HG02678 (cell line): ENCODE results near the gene HS1BP3.
A peak's percentile ranks its signal among the peaks of the same experiment; 100 is the strongest.

ENCODE experiments used
- ATAC-seq: cut with Tn5 transposase; IDR thresholded peaks from one replicate; pipeline ENCODE4 v1.9.1; 2021; ENCODE audit warnings: mild to moderate bottlenecking, moderate library complexity; ENCODE audit not compliant: unreplicated experiment

The HS1BP3 gene

DNA sequence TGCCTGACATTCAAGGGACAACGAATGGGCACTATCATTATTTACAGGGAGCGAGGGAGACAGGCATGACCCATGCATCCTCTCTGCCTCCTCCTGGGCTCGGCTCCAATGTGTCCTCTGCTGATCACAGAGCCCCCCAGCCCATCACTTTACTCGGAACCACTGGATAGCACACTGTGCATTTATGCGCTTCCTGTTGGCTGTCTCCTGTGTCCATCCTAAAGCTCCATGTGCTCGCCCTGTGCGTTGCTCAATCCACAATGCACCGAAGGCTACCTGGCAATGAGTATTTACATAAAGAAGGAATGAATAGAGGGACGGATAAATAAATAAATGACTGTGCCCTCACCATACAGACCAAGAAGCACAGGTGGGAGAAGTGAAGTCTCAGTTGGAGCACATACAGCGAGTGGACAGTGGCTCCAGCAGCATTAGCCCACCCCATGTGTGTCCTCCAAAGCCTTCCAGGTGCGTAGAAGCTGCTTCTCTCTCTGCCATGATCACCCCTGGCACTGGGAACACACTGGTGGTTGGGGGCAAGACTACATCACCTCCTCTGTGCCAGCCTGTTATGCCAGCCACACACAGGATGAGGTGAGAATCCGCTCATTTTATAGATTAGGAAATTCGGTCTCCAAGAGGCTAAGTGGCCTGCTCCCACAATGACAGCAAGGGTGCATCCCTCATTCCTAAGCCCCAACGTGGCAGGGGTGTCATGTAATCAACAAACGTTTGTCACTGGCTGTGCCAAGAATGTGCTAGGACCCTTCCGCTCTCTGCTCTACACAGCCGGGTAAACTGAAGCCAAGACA lies 13.7 kb upstream of the HS1BP3 start:
- ATAC-seq = no peak

DNA sequence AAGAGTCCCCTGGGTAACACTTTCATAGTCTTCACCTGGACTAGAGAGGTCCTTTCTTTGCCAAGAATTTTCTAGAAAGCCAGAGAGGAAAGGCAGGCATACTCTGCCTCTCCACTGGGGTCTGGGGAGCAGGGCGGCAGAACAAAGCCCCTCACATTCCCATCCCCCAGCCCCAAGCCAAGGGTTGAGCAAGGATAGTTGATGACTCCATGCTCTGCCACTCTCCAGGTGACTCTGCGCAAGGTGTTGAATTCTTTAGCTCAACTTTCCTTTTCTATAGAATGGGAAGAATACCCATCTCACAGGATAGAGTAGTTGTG lies 13.1 kb upstream of the HS1BP3 start:
- no peak for ATAC-seq

DNA sequence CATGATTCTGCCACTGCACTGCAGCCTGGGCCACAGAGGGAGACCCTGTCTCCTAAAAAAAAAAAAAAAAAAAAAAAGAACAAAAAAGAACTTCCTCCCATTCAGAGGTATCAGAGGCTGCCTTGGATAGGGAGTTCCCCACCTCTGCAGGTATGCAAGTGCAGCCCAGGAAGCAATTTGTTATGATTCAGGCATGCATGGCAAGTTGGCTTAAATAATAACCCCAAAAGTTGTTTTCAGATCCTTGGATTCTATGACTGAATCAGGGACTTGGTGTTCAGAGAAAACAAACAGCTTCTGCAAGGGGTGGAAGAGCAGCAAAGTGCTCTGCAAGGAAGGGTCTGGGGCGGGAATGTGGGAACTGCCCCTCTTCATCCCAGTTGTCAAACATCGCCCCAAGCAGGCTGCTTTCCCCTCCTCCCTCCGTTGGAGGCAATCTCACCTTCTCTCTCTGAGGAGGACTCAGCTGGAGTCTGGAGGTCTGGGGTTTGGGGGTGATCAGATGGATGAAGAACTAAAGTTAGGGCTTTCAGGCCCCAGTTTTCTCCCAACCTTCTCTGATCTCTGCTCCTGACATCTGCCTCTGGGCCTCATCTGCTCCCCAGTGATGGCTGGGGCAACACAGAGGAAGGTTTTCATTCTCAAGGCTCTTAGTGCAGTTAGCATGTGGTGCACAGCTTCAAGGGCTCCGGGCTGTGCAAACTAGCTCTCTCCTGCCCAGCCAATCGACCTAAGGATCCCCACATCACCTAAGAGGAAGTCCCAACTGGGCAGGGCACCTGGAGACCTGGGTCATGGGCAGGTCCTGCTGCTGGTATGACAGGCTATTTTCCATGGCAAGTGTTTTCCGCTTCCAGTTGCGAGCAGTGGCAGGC lies 12.5 kb upstream of the HS1BP3 start:
- ATAC-seq = no peak

DNA sequence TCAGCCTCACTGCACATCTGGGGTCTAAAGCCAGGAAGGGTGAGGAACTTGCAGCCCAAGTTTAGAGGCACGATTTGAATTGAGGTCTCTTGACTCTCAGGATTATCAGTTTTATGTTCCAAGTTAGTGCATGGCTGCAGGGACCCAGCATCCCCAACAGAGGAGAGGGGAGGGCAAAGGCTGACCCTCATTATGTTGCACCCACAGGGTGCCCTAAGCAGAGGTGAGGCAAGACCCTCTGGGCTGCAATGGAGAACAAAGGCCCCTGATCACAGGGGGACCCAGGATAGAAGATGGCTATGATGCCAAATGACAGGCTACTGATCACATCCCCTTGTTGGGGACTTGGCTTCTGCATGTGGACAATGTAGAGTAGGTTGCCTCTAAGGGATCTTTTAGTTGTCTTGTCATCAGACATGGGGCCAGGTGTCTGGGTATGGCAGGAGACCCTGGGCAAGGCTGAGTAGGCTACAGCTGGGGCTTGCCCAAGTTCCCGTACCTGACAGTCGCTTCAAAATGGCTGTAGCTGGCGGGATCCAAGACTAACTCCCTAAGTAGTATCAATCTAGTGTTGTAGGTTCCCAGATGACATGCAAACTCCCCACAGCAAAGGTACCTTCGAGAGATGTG lies 11.5 kb upstream of the HS1BP3 start:
- no peak for ATAC-seq

DNA sequence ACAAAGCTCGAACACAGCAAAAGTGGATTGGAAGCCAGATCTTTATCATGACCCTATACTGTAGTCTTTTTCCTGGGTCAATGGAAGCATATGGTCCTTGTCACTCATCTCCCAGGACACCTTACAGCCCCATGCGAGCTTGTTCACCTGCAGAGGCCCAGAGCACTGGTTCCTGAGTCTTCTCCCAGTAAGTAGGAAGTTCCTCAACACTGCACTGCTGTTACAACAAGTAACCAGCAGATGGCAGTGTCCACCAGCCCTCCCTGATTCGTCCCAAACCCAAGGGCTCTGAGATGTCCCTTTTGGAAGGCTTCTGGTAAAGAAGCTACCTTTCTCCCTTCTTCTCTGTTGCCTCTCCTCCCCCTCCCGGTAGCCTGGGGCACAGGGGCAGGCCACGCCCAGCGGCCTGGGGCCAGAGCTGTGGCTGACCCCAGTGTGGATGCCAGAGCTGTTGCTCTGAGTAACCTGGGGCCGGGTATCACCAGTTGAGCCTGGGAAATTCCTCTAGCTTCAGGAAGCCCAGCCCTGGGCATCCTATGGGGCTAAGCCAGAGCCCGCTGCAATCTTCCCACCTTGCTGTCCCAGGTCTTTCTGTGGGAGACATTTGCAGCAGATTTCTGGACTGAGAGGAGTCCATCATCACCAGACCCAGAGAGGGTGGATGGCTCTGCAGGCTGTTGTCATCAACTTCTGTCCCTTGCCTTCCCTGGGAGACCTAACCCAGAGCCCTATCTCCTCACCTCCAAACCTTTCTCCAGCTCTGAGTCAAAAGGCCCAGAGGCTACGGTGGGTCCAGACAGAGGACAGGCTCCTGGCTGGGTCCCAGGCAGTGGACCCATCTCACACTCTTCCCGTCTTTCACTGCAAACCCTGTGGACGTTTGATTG lies 10.8 kb upstream of the HS1BP3 start:
- peak; percentile 67 for ATAC-seq

DNA sequence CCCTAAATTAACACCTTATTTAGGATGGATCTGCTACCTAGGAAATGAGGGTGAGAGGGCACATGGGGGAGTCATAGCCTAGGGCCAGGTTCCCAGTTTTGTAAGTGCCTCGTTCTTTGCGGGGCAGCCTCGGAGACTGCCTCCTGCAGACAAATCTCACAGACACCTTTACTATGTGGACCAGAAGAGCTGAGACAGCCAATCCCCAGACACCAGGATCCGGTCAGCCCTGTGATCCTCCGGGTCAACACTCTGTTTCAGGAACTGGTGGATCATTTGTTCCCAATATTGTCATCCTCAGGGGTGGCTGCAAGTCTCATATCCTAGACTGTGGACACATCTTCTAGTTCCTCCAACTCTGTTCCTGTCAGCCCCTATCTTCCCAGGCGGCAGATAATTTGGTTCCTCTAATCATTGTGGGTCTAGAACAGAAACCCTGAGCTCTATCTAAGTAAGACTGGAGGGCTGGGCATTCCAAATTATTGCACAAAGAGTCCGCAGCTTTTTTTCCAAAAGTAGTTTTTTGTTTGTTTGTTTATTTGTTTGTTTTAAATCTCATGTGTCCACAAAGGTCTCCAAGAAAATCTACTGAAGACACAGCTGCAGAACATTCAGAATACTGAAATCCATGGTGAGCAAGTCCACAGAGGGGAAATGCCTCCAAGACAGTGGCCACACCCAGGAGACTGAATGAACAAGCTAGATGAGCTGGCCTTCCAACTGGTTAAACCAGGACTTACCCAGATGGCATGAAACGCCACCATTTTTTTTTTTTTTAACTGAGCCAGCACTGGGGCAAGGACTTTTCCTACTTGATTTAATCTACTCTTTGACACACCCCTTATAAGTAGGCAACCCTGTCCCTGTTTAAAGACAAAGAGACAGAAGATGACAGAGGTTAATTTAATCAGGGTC lies 9.9 kb upstream of the HS1BP3 start:
- ATAC-seq = no peak

DNA sequence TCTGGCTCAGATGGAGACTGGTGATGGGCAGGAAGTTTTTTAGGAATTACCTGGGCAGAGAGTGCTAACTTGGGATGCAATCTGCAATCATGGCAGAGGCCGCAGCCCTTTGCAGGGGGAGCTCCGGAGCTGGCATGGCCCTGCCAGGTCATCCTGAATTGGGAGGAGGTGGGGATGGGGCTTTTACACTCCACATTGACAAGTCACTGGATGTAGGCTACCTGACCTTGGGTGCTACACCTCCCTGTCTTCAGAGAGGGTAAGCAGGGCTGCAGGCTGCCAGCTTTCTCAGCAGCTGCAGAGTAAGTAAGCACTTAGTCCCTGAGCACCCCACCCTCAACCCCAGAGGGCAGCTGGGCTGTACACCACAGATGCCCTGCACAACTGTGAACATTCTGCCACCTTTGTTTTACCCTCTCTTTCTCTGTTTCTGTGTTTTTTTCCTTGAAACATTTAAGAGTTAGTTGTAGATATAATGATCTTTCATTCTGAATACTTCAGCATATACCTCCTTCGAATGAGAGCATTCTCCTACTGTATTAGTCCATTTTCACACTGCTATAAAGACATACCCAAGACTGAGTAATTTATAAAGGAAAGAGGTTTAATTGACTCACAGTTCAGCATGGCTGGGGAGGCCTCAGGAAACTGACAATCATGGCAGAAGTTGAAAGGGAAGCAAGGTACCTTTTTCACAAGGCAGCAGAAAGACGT lies 6.8 kb upstream of the HS1BP3 start:
- no peak for ATAC-seq

DNA sequence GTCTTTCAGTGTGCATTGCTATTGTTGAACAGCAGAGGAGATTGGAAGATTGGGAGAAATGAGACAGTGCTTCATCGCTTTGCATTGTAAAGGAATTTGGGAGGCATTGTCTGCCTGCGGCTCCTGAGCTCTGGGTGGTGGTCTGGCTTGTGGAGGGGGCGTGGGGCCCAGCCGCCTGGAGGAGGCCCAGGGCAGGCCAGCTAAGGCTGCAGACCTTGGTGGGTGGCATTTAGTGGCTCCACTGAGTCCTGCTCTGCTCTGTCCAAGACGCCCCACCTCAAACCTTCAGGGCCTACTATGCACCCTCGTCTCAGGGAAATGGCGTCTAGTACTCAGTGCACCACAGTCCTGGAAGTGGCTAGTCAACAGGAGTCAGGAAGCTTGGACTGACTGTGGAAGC lies 5.7 kb upstream of the HS1BP3 start:
- no peak for ATAC-seq

DNA sequence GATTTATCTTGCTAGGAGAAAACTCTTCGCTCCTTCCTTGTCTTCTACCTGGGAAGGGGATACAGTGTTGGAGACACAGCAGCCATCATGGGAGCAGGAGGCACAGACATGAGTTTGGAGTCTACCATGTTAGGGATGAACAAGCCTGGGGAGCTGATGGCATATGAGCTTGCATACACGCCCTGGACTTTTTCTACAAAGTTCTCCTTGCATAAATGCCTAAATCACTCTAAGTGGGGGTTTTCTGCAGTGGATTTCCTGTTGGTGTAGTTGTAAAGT lies 3.6 kb upstream of the HS1BP3 start:
- no peak for ATAC-seq

DNA sequence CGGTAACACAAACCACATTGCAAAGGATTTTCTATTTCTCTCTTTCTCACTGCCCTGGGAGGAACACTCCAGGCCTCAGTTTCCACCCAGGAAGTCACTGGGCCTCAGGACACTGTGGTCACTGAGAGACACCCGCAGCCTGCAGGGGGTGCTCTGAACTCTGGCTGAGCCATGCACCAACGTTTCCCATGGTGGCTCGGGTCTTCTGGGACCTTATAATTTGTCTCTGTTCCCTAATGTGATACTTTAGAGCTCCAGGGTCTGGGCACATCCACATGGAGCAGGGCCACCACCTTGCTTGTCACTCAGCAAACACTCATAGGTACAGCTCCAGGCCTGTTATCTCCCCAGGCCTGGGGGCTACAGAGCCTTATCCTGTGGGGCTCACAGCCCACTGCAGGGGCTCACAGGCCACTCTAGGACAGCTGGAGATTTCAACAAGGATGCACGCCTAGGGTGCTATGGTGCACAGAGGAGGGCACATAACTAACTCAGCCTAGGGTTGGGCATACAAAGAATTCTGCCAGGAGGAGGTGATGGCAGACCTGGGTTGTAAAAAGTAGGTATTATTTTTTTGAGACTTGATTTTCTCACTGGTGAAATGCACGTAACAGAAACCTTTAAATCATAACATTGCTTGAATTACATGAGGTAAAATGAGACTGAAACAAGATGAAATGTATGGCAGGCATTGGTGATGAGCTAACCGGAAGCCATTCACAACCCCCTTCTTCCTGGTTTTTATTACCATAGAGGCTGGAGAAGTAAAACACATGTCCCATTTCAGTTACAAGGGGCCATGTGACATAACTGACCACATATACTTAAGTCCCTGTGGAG lies 3.0 kb upstream of the HS1BP3 start:
- no peak for ATAC-seq

DNA sequence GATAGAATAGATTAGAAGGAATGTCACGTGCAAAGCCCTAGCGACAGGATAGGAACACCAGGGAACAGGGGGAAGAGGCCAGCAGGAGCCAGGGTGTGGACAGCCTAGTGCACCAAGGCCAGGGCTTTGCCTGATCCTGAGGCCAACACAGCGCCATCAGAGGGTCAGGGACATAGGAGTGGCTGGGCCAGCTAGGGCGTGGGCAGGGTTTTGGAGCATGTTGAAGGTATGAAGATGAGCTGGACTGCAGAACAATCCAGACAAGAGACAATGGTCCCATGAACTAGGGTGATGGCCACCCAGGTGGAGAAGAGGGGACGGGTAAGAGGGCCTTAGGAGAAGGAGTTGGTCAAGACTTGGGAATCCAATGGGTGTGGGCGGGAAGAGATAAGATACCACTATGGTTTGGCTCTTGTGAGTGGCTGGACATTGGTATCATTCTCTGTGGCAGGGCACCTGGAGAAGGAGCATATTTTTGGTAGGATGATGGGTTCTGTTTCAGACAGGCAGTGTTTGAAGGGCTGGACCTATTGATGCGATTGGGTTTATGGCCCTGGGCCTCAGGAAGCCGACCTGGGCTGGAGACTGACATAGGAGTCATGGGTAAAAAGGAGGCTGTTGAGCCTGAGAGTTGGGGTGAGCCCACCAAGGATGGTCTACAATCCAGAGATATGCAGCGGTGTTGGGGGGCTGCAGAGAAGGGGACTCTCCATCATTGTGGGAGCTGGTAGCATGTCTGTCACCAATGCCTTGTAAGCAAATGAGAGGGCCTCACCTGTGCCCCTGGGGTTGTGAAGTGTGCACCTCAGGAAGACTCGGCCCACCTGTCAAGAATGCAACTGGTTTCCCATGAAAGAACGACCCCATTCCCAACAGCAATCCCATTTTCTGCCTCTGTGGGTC lies 2.0 kb upstream of the HS1BP3 start:
- no peak for ATAC-seq

DNA sequence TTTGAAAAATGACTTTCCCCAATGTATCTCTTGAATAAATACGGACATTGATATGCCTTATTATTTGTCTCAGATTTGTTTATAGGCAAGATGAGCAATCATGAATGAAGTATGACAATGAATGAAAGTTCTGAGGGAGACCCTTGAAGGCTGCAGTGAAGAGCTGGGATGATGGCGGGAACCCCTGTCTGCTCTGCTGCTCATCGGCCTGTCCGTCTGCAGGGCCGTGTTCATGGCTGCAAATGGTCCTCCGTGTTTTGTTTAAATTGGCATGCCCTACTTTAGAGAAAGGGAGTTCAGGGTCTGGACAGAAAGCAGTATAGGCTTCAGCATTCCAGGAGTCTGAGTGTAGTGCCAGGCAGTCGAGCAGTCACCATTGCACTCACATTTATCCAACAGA lies 1.2 kb upstream of the HS1BP3 start:
- no peak for ATAC-seq

DNA sequence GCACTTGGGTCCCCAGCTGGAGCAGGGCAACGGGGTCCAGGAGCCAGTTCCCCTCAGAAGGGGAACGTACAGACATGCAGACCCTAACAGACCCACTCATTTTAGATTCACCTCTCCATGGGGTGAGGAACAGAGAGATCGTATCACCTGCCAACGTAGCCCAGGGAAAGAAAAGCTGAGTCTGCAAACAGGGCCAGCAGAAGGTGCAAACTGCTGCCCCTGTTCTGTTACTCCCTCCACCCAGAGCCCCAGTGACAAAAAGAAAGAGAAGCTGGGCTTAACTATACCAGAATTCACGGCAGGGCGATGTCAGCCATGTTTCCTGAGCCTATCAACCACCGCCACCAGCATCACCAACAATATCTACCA lies 817 bp upstream of the HS1BP3 start:
- no peak for ATAC-seq

DNA sequence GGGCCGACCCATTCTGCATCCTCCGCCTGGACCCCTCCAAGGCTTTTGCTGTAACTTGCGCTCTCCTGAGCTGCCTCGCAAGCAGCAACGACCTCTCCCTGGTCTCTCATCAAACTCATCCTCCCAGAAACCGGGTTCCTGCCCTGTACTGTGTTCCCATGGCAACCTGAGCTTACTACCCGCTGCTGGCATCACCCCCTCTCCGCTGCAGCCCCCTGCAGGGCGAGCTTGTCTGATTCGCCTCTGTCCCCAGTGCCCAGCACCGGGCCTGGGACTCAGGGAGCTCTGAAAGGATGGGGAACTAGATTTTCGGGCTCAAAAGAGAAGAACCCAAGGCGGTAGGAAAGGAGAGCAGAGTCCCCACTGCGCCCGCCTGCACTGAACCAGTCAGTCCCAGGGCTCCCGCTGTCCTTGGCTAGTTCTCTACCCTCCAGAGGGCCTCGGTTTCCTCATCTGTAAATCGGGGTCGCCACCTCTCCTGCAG lies 463 bp downstream of the HS1BP3 start:
- peak; percentile 5 for ATAC-seq

DNA sequence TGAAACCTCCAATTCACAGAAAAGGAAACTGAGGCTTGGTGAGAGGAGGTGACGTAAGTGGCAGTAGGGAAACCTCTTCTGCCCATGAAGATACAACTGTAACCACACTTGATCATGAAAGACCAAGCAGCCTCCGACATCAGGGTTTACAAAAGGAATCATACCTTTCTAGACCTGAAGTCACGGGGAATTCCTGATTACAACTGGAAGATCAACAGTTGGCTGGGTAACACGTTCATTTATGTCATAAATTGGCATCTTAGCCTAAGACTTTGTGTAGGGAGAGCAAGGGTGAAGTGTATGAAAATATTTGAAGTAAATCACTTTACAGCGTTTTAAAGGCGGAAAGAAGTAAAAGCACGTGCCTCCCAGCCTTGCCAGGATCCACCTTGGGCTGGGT lies 922 bp downstream of the HS1BP3 start:
- ATAC-seq = no peak

DNA sequence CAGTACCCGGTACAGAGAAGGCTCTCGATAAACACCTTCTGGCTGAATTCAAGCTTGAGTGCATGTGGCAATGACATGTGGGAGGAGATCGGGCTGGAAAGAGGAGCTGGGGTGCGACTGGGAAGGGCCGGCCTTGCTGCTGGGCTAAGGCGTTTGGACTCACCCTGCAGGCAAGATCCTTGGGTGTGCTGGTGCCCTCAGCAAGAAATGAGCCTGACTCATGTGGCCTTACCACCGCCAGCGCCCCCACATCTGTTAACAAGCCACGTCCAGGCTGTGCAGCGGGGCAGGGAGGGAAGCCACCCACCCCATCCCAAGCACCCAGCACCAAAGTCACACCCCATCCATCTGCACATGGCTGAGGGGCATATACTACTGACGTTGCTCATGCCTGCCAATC lies 1.3 kb downstream of the HS1BP3 start:
- no peak for ATAC-seq

DNA sequence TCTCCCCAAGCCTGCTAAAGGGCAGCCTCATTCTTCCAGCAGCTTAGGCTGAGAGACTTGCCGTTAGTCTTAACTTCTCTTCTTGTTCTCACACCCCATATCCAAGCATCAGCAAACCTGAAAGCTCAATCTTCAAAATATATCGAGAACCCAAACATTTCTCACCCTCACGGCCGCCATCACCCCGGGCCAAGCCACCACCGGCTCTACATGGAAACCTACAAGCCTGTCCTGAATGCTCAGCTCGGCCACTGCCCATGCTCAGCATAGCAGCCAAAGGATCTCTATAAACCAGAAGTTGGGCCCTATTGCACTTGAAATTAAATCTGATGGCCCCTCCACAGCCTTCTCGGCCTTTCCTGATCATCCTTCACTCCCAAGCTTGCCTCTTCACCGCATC lies 2.1 kb downstream of the HS1BP3 start:
- ATAC-seq = no peak
